GM21723 (cell line): ENCODE results near the gene FXYD4.

Experiments
- ATAC-seq: cut with Tn5 transposase; IDR thresholded peaks from one replicate; pipeline ENCODE4 v1.9.1; 2021; ENCODE audit warnings: mild to moderate bottlenecking, moderate library complexity; ENCODE audit not compliant: unreplicated experiment

The FXYD4 gene

DNA sequence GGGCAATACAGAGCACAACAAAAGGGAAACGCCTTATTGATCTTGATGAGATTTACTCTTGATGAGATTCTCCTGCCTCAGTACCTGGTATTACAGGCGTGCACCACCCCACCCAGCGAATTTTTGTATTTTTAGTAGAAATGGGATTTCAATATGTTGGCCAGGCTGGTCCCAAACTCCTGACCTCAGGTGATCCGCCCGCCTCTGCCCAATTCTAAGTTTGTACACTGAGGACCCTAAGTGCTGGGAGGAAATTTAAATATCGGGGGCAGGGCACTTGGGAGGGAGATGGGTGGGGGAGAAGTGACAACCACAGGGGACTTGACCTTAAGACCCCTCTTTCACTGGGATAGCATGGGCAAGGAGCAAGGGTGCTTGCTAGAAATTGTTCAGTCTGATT, 23.4 kb downstream of the FXYD4 start:
- ATAC-seq, result no peak

DNA sequence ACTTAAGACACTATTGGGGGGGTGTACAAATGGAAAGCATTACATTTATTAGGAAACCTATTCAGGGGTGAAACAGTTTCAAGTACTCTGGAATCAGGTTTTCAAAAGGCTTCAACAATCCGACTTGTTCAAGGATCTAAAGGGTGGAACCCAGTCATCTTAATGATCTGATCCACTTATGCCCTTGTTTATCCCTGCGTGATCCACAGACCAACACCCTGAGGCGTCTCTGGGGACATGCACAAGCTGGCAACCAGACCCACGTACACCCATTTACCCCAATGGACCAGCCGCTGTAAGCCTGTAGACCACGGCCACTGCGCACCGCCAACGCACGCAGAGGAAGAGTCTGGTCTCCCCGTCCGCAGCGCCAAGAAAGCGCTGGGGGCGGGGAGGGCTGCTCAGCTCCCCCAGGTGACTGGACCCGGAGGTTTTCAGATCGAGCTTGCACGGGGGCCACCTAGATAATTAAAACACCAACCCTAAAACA, 24.2 kb downstream of the FXYD4 start:
- no peak for ATAC-seq

DNA sequence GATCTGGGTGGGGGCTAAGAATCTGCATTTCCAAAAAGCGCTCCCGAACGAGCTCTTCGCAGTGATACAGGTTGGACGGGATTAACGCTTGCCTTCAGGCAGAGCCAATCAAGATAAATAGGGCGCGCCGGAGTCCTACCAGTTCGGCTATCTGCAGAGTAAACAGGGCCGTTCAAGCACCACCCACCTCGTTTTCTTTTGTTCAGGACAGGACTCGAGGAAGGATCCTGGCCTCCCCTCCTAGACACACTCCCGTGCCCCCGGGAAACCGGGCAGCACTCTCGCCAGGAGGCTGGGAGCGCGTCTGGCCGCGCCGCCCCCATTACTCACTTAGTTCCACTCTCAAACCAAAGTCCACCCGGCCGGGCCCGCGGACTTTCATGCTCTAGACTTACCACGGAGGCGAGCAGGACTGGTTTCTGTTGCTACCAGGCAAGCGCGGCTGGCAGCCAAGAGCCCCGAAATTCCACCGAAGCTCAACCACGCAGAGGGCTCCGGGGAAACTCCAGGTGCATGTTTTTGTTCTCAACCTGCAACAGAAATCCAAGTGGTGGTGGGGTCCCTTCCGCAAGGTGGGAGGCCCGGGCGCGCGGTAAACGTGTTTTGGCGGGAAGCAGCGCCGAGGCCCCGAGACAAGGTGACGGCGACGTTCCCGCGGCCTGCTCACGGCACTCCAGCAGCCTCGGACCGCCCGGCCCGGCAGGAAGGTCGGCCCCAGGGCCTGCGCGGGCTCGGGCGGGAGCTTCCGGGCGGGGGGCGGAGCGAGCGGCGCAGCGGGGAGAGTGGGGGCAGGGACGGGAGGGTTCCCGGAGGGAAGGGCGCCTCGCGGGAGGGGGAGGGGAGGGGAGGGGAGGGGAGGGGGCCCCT, 24.9 kb downstream of the FXYD4 start:
- ATAC-seq, result peak; percentile 56

DNA sequence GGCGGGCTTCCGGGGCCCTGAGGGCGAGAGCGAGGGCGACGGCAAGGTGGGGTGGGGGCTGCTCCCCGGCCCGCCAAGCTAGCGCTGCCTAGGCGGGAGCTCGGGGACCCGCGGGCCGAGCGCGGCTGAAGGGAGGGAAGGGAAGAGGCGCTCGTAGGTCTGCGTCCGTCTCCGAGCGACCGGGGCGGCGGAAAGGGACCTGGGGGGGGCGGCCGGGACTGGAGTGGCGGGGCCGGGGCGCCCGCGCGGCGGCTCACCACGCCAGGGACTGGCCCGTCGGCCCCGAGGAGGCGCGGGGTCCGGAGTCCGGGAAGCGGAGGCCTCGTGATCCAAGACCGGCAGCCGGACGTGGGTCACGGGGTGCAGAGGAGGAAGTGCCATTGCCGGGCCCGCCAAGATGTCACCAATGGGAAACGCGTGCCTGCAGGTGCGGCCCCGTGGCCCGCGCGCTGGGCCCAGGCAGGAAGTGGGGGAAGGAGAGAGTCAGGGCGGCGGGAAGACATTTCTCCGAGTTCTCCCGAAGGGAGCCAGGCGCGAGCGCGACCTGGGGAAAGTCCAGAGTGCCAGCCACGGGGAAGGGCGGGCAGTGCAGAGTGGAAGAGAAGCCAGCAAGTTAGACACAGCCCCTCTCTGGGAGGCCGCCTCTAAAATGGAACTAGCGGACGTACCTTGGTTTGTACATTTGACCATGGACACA, 25.6 kb downstream of the FXYD4 start:
- ATAC-seq, result peak; percentile 86

DNA sequence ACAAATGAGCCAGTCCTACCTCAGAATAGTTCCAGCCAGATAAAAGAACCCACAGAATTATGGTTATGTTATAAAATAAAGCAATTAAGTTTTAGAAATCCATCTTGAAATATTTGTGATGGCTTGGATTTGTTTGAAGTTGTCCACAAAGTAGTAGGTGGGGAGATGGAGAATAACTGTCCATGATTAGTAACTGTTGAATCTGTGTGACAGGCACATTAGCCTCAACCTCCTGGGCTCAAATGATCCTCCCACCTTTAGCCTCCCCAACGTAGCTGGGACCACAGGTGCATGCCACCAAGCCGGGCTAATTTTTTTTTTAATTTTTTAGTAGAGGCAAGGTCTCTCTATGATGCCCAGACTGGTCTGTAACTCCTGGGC, 27.5 kb downstream of the FXYD4 start:
- ATAC-seq, result no peak

DNA sequence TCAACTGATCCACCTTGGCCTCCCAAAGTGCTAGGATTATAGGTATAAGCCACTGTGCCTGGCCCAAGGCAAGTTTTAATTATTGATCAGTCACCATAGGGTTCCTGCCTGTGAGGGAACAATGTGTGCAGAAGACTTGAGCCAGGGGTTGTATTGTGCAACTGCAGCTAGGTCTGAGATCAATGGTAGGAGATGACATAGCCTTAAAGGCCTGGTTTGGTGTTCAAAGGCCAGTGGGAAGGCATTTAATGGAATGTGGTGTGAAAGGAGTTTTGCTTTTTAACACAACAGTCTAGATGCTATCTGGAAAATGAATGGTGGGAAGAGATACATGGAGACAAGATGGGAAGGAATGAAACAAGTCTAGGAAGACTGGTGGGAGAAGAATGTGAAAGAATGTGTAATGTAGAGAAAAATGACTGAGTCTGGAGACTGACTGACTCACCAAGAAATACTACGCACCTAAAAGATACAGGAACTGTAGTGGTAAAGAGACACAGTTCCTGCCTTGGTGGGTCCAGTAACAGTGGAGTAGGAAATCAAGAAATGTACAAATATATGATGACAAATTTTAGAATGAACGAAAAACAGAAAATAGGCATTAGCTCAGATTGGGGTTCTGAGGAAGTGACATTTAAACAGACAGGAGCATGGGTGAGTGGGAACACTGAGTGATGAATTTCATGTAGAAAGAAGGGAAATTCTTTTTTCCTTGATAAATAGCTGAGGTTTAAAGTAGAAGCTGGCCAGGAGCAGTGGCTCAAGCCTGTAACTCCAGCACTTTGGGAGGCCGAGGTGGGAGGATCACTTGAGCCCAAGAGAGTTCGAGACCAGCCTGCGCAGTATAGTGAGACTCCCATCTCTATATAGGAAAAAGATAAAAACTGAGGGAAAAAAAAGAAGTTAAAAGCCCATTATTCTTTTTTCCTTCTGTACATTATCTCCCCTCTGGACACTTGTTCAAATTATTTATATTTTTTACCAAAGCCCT, 28.2 kb downstream of the FXYD4 start:
- ATAC-seq, result no peak

DNA sequence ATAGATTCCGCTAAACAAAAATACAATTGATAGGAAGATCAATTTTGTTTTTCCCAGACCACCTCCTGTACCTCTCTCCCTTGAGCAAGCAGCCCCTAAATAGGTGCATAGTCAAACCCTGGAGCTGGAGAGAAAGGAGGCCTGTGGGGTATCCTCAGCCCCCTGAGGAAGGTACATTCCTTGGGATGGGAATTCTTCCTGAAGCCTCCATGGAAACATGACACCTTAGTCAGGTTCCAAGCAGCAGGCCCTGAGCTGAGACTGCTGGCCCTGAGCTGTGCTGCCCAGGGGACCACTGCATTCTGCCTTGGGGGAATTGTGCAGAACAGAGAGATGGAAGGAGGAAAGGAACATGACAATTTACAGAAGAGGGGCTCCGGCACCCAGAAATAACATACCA, 30.2 kb downstream of the FXYD4 start:
- ATAC-seq, result no peak

DNA sequence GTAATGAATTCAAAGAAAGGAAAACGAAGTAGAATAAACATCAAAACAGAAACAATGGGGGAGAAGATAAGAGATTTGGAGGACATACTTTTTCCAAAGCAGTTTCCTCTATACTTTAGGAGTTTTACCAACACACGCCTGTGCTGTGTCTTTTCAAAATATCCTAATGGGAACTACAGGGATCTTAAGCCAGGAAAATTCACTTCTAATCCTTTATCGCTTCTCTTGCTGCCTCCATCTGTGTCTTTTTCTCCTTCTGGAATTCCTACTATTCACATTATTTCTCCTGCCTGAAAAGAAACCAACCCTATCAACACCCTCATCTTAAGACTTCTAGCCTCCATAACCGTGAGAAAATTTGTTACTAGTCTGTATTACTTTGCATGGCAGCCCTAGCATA, 30.7 kb downstream of the FXYD4 start:
- ATAC-seq, result no peak

DNA sequence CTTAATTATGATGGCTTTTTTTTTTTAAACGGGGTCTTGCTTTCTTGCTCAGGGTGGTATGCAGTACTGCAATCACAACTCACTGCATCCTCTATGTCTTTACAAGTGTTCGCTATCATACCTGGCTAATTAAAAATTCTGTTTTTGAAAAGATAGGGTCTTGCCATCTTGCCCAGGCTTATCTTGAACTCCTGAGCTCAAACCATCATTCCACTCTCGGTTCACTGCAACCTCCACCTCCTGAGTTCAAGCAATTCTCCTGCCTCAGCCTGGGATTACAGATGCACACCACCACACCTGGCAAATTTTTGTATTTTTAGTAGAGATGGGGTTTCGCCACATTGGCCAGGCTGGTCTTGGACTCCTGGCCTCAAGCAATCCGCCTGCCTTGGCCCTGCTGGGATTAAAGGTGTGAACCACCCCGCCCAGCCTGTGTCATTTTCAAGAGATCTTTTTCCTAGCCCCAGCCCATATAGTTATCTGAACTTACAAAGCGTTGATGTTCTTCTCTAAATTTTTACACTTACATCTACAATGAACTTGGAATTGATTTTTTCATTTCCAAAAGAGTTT, 31.5 kb downstream of the FXYD4 start:
- no peak for ATAC-seq

DNA sequence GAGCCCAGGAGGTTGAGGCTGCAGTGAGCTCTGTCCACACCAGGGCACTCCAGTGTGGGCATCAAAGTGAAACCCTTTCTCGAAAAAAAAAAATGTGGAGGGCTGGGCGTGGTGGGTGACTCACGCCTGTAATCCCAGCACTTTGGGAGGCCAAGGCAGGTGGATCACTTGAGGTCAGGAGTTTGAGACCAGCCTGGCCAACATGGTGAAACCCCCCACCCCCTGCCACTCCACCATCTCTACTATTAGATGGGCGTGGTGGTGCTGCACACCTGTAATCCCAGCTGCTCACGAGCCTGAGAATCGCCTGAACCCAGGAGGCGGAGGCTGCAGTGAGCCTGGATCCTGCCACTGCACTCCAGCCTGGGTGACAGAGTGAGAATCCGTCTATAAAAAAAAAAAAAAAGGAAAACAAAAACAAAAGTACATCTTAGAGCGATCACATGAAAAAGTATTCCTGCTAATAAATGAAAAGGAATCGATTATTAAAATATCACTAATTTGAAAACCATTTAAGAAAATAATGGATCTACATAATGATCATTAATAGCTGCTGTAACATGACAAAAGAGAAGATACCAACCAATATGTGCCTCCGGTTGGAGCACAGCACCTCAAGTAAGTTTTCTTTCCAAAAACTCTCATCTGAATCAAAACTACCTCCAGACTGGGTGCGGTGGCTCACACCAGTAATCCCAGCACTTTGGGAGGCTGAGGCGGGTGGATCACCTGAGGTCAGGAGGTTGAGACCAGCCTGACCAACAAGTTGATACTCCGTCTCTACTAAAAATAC, 32.7 kb downstream of the FXYD4 start:
- ATAC-seq, result no peak

DNA sequence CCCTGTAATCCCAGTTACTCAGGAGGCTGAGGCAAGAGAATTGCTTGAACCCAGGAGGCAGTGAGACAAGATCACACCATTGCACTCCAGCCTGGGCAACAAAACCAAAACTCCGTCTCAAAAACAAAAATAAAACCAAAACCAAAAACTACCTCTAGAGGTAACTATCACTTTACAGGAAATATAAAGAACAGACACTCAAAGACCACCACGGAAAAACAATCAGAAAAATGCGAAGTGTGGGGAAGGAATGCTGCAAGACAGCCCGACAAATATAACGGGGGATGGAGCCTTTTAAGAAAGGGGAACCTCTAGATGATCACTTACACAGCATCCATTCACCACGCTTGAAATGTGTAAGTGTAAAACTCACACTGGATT, 33.3 kb downstream of the FXYD4 start:
- no peak for ATAC-seq

DNA sequence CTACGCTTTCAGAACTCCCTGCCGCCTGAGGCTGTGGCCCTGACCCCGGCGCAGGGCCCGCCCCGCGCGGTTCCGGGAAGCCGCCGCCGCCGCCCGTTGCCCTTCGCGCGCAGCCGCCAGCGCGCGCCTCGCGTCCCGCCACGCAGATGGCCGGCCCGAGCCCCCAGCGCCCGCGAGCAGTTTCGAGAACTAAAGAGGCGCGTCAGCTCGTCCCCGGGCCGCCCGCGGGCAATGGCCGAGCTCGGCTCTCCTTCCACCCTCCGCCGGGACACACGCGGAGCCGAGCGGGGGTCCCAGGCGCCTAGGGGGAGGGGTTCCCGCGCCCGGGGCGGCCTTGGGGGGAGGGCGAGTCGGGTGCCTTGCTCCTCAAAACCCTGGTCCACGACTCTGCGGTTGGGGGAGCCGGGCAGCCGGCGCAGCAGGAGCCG, 35.7 kb downstream of the FXYD4 start:
- ATAC-seq, result peak; percentile 17

DNA sequence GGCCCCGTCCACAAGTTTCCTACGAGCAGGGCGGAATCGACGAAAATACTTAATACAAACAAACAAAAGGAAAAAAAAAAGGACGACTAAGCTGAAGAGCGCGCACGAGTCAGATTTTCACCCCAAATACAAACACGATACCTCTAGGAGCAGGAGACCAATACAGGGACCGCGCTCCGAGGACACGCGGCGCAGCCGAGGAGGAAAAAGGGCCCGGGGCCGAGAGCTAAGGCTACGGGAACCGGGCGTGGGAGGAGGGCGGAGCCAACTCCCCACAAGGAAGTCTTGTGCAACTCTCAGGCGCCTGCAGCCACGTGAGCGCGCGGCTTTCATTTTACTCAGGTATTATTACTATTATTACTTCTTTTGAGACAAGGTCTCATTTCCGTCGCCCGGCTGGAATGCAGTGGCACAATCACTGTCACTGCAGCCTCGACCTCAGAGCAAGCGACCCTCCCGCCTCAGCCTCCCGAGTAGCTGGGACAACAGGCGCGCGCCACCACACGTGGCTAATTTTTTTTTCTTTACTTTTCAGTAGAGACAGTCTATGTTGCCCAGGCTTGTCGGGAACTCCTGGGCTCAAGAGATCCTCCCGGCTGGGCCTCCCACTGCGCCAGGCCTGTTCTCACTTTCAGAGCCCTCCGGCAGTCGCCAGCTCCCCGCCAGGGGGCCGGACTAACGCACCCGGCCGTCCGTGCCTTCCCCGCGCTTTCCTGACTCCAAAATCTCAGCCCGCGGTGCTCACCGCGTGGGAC, 36.3 kb downstream of the FXYD4 start:
- peak; percentile 48 for ATAC-seq

DNA sequence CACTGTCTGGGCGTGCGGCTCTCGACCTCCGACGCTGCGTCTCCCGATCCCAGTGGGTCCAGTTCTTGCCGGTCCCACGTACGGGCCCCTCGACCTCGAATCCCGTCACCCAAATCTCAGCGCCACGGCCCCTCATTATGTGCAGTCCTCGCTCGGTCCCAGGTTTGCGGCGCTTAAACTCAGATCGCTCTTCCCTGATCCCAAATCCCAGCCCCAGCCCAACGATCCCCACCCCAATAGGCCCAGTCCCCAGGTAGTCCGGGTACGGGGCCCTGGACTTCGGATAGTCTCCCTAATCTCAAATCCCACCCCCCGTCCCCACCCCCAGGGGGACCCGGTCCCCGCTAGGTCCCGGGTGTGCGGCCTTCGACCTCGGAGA, 36.9 kb downstream of the FXYD4 start:
- ATAC-seq, result peak; percentile 2

DNA sequence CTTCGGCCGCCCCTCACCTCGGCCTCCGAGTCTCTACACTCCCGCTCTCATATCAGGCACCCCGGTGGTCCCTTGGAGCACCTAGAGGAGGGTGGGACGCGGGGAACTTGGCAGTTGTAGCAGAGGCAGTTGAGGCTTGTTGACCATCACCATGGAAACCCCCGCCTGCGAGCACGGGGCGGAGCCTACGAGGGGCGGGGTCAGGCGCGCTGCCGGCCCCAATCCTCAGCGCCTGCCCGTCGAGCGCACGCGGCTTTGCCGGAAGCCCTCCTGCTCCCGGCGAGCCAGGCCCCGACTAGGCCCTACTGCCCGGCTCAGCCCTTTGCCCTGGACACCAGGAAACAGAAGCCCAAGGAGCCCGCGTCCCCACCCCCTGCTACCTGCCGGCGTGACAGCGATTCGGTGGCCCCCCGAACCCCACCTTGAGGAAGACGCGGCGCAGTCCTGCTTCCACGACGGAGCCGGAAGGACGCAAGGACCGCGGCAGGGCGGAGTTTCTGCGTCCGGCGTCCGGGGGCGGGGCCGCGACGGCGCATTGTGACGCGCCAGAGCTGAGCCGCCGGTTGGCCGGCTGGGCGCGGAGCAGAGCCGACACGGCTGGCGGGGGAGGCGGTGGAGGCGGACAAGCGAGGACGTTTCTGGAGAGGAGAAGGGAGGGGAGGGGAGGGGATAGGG, 37.4 kb downstream of the FXYD4 start, which contains the start of gene HNRNPF:
Gene HNRNPF, minus strand, starts transcription at position 477 of the 675 bp plus-strand sequence. CDS start 21,302 bp downstream, outside the sequence.
- peak; percentile 64 for ATAC-seq

DNA sequence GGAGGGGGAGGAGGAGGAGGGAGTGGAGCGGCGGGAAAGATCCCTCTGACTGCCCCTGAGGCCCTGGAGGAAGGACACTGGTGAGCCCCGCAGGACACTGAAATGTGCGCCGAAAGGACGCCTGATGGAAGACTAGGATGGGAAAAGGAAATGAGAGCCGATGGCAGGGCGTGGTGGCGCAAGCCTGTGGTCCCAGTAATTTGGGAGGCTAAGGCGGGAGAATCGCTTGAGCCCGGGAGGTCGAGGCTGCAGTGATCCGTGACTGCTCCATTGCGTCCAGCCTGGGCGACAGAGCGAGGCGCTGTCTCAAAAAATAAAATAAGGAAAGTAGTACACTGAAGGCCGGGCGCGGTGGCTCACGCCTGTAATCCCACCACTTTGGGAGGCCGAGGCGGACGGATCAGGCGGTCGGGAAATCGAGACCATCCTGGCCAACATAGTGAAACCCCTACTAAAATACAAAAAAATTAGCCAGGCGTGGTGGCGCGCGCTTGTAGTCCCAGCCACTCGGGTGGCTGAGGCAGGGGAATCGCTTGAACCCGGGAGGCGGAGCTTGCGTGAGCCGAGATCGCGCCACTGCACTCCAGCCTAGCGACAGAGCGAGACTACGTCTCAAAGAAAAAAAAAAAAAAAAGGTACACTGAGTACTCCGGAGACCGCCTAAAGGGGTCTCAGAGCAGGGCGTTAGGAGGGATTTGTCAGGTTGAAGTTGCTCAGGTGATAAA, 38.1 kb downstream of the FXYD4 start:
- ATAC-seq, result peak; percentile 1

DNA sequence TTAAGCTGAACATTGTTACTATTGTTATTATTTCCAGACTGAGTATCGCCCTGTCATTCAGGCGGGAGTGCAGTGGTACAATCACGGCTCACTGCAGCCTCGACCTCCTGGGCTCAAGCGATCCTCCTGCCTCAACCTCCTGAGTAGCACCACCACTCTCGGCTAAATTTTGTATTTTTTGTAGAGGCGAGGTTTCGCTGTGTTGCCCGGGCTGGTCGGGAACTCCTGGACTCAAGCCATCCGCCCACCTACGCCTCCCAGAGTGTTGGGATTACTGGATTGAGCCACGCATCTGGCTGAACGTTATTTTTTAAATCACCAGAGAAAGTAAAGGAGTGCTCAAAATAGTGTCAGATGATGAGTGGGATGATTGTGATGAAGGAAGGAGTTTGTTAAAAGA, 38.9 kb downstream of the FXYD4 start:
- no peak for ATAC-seq

DNA sequence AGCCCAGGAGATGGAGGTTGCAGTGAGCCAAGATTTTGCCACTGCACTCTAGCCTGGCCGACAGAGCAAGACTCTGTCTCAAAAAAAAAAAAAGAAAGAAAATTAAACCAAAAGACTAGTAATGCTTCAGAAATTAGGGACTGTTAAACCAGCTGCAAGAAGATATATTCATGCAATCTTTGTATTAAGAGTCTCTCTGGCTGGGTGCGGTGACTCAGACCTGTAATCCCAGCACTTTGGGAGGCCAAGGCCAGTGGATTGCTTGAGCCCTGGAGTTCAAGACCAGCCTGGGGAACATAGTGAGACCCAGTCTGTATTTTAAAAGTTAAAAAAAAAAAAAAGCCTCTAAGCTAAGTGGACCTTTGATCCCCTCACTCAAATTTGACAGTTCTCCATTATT, 40.1 kb downstream of the FXYD4 start:
- ATAC-seq, result no peak
